IMR-90 (cell line): Measurements from ENCODE around the gene PCDHGA3. TPM values are rescaled to one million over a fixed set of nuclear protein-coding genes. Genes with fewer than 3 reads are reported as not detected.

Experiments
- ATAC-seq: fragments of 200-7000 bp; cut with Tn5 transposase; 2 replicates; pipeline ENCODE4 v1.9.1; 2020; ENCODE audit warnings: low read depth, mild to moderate bottlenecking, moderate library complexity
- BruUV-seq: library from RNA; stranded (reverse); fragments of 400-500 nt; replicated peaks from 2 replicates; lab custom pipeline; 2021; lab: Mats Ljungman, UMichigan
- CTCF ChIA-PET: fragments of 300-600 bp; formaldehyde crosslinking; extraction: SDS; loops from one replicate; lab custom pipeline; 2021; ENCODE audit warnings: antibody characterized with exemption; lab: Yijun Ruan, JAX
- POLR2A ChIA-PET: fragments of 300-600 bp; sonication (Branson Sonifier 250); formaldehyde crosslinking; loops from one replicate; lab custom pipeline; 2022; ENCODE audit warnings: antibody characterized with exemption; ENCODE audit not compliant: unreplicated experiment; lab: Charles Lee
- DNase-seq: peaks from one replicate; pipeline ENCODE4 v3.0.0; 2013
- H2AFZ ChIP-seq: replicated peaks from 2 replicates; pipeline ENCODE3; 2013; ENCODE audit warnings: low read length, mild to moderate bottlenecking; ENCODE audit not compliant: poor library complexity
- H2AK5ac ChIP-seq: 2 replicates; pipeline ENCODE4 v1.6.1; 2013; ENCODE audit warnings: low read depth, low read length, inconsistent platforms
- H2AK9ac ChIP-seq: replicated peaks from 2 replicates; pipeline ENCODE3; 2013; ENCODE audit warnings: mild to moderate bottlenecking, low read depth, low read length, moderate library complexity; ENCODE audit not compliant: poor library complexity
- H2BK120ac ChIP-seq: 2 replicates; pipeline ENCODE4 v1.6.1; 2013; ENCODE audit warnings: low read depth, low read length, inconsistent platforms
- H2BK15ac ChIP-seq: 3 replicates; pipeline ENCODE4 v1.6.1; 2013; ENCODE audit warnings: low read depth, low read length, inconsistent platforms
- H2BK20ac ChIP-seq: 2 replicates; pipeline ENCODE4 v1.6.1; 2013; ENCODE audit warnings: low read depth, mild to moderate bottlenecking, inconsistent platforms, low read length, moderate library complexity
- H2BK5ac ChIP-seq: 2 replicates; pipeline ENCODE4 v1.6.1; 2013; ENCODE audit warnings: mild to moderate bottlenecking, low read depth, low read length, inconsistent platforms; ENCODE audit not compliant: poor library complexity, severe bottlenecking
- H3K14ac ChIP-seq: replicated peaks from 2 replicates; pipeline ENCODE4 v1.6.1; 2013; ENCODE audit warnings: low read depth, low read length, inconsistent platforms
- H3K18ac ChIP-seq: 2 replicates; pipeline ENCODE4 v1.6.1; 2013; ENCODE audit warnings: low read depth, low read length, control low read depth
- H3K23ac ChIP-seq: 2 replicates; pipeline ENCODE4 v1.6.1; 2013; ENCODE audit warnings: low read depth, low read length, inconsistent platforms
- H3K27ac ChIP-seq: 2 replicates; pipeline ENCODE4 v1.5.1; 2013; ENCODE audit warnings: mild to moderate bottlenecking, control low read depth, low read length; ENCODE audit not compliant: insufficient read depth
- H3K27me3 ChIP-seq: 2 replicates; pipeline ENCODE4 v1.6.1; 2013; ENCODE audit warnings: low read length; ENCODE audit not compliant: control insufficient read depth, insufficient read depth
- H3K36me3 ChIP-seq: 2 replicates; pipeline ENCODE4 v1.6.1; 2013; ENCODE audit warnings: low read length, mixed read lengths; ENCODE audit not compliant: control insufficient read depth, insufficient read depth
- H3K4ac ChIP-seq: 2 replicates; pipeline ENCODE4 v1.6.1; 2013; ENCODE audit warnings: low read depth, low read length, inconsistent platforms
- H3K4me1 ChIP-seq: 2 replicates; pipeline ENCODE4 v1.6.1; 2013; ENCODE audit warnings: low read length, mixed read lengths; ENCODE audit not compliant: control insufficient read depth, insufficient read depth
- H3K4me2 ChIP-seq: 2 replicates; pipeline ENCODE4 v1.6.1; 2013; ENCODE audit warnings: low read depth, mild to moderate bottlenecking, control low read depth, low read length, moderate library complexity
- H3K4me3 ChIP-seq: 2 replicates; pipeline ENCODE4 v1.5.1; 2013; ENCODE audit warnings: low read depth, mild to moderate bottlenecking, control low read depth, low read length, moderate library complexity; ENCODE audit not compliant: insufficient read depth
- H3K56ac ChIP-seq: 2 replicates; pipeline ENCODE4 v1.6.1; 2013; ENCODE audit warnings: low read length, inconsistent platforms; ENCODE audit not compliant: insufficient read depth; ENCODE audit errors: extremely low read depth
- H3K79me1 ChIP-seq, 2 experiments: 2 replicates each; pipeline ENCODE4 v1.6.1; 2013; ENCODE audit warnings: low read length in 2 of 2, inconsistent platforms in 1 of 2, low read depth in 1 of 2
- H3K9ac ChIP-seq: 2 replicates; pipeline ENCODE4 v1.6.1; 2013; ENCODE audit warnings: low read depth, low read length, control low read depth
- H3K9me1 ChIP-seq: 2 replicates; pipeline ENCODE4 v1.6.1; 2013; ENCODE audit warnings: low read length, inconsistent platforms; ENCODE audit not compliant: insufficient read depth
- H3K9me3 ChIP-seq: 2 replicates; pipeline ENCODE4 v1.6.1; 2013; ENCODE audit warnings: low read length; ENCODE audit not compliant: control insufficient read depth, insufficient read depth
- H4K20me1 ChIP-seq: 2 replicates; pipeline ENCODE4 v1.6.1; 2013; ENCODE audit warnings: low read length, inconsistent platforms; ENCODE audit not compliant: insufficient read depth
- H4K5ac ChIP-seq: 2 replicates; pipeline ENCODE4 v1.6.1; 2013; ENCODE audit warnings: mild to moderate bottlenecking, low read depth, low read length, control low read depth
- H4K8ac ChIP-seq, 2 experiments: 2 replicates each; pipeline ENCODE4 v1.6.1; 2013; ENCODE audit warnings: low read depth in 2 of 2, low read length in 2 of 2, control low read depth in 1 of 2, inconsistent platforms in 1 of 2
- H4K91ac ChIP-seq: 2 replicates; pipeline ENCODE4 v1.6.1; 2013; ENCODE audit warnings: low read depth, low read length, inconsistent platforms; ENCODE audit not compliant: insufficient read depth
- POLR2A ChIP-seq: IDR thresholded peaks from 2 replicates; pipeline ENCODE4 v1.6.1; 2012; ENCODE audit warnings: mild to moderate bottlenecking, low read depth, low read length
- RFX5 ChIP-seq: IDR thresholded peaks from 2 replicates; pipeline ENCODE4 v1.8.0; 2012; ENCODE audit warnings: low read depth, mild to moderate bottlenecking, low read length, moderate library complexity
- USF2 ChIP-seq: fragments of 150-350 bp; IDR thresholded peaks from 2 replicates; pipeline ENCODE4 v1.6.1; 2017; ENCODE audit warnings: mild to moderate bottlenecking, antibody characterized with exemption, low read length, low read depth
- WGBS, 2 experiments: methylation state at CpG; one replicate each; pipeline versions ENCODE4 v1.1.5 to v1.1.7; 2013; ENCODE audit warnings: missing lambda C conversion rate in 2 of 2; ENCODE audit not compliant: insufficient read length in 1 of 2; ENCODE audit errors: extremely low coverage in 2 of 2; 5-methylcytosine and 5-hydroxymethylcytosine counted together
- dilution Hi-C: fragments of 300-500 bp; cut with HindIII; formaldehyde crosslinking; loops from one replicate; pipeline ENCODE4 v1.14.3; 2018; ENCODE audit warnings: low sequenced_read_pairs; ENCODE audit not compliant: unreplicated experiment
- in situ Hi-C: fragments of 300-500 bp; cut with MboI; formaldehyde crosslinking; loops from 3 replicates; pipeline ENCODE4 v1.14.3; 2019; ENCODE audit warnings: low sequenced_read_pairs, inconsistent platforms, mixed read lengths
- intact Hi-C: fragments of 100-400 bp; cut with micrococcal nuclease; formaldehyde crosslinking; loops from 2 replicates; pipeline ENCODE4 v1.10.0; 2022
- polyA plus RNA-seq, 3 experiments: library from polyadenylated mRNA; depleted of rRNA; stranded (reverse); fragments of >200 nt; gene quantifications; 2 replicates each; pipeline ENCODE4 v1.2.3, GENCODE V29; 2012; ENCODE audit warnings: low replicate concordance in 1 of 3
- total RNA-seq: library from RNA; depleted of rRNA; stranded (reverse); fragments of >200 nt; gene quantifications from 2 replicates; pipeline ENCODE4 v1.2.3, GENCODE V29; 2012

Gene PCDHGA3
- total and polyA plus RNA-seq, 2 of the 4 experiments (the other 2 are of a cell fraction): 1.4 to 1.6 TPM

GRCh38 chr5:141303756-141304155, 39.9 kb upstream of the PCDHGA3 start, which contains the start of gene SLC25A2:
TSS of gene SLC25A2 (minus strand) at chr5:141304049. CDS start at chr5:141303865, 184 bp downstream.
- no peak within 1 kb of the TSS for H4K91ac ChIP-seq
- DNase-seq (no peak), ATAC-seq (no peak)
- H2BK20ac ChIP-seq: no peak within 1 kb of the TSS
- H2AK9ac ChIP-seq: no peak within 1 kb of the TSS
- intact Hi-C loops (no loop called here), in situ Hi-C loops (no loop called here), dilution Hi-C loops (no loop called here)
- H3K56ac ChIP-seq: no peak within 1 kb of the TSS
- H3K14ac ChIP-seq: no peak within 1 kb of the TSS
- 25% methylated on average over 11 of the region's 36 CpGs; no CpG with 5 or more reads in 1 of the 2 experiments for WGBS, 2 experiments
- H3K27me3 ChIP-seq: no peaks in the 10 kb centered on the region
- no peak within 1 kb of the TSS for H2AK5ac ChIP-seq
- H2AFZ ChIP-seq: no peak within 1 kb of the TSS
- H3K9me3 ChIP-seq: peaks cover 46% of the 10 kb centered on the region
- no peak within 1 kb of the TSS for H2BK15ac ChIP-seq
- no peaks in the 10 kb centered on the region for H4K20me1 ChIP-seq
- no peak within 1 kb of the TSS for H4K5ac ChIP-seq
- no peaks in the 10 kb centered on the region for H3K4me1 ChIP-seq
- no peak for TF ChIP-seq POLR2A
- TF ChIP-seq USF2: no peak
- no peak for TF ChIP-seq RFX5
- H2BK5ac ChIP-seq: no peak within 1 kb of the TSS
- ChIA-PET POLR2A (no interaction called here), CTCF (no interaction called here)
- BruUV-seq: no TSS peak
- H3K27ac ChIP-seq: no peak within 1 kb of the TSS
- no peaks in the 10 kb centered on the region; a peak in 1 of 4 replicates for H3K79me1 ChIP-seq
- no peak within 1 kb of the TSS for H3K4me3 ChIP-seq
- no peak within 1 kb of the TSS for H2BK120ac ChIP-seq
- no peaks in the 10 kb centered on the region for H3K36me3 ChIP-seq
- no peak within 1 kb of the TSS for H4K8ac ChIP-seq
- H3K4ac ChIP-seq: no peak within 1 kb of the TSS
- no peak within 1 kb of the TSS for H3K4me2 ChIP-seq
- no peak within 1 kb of the TSS for H3K23ac ChIP-seq
- no peaks in the 10 kb centered on the region for H3K9me1 ChIP-seq
- no peak within 1 kb of the TSS for H3K18ac ChIP-seq
- H3K9ac ChIP-seq: no peak within 1 kb of the TSS
